HFF-Myc (cell line): ENCODE results near the gene NRCAM.
"Not testable (repeated sequence)": the region's sequence is repeated elsewhere in the genome, so short reads cannot be mapped to it uniquely, and the experiment has no call there.

Experiments used
- DNase-seq: peaks from one replicate; pipeline ENCODE4 v3.0.0-alpha.2; 2011; ENCODE audit warnings: low read depth; ENCODE audit errors: extremely low read depth
- H3K4me3 ChIP-seq: replicated peaks from 2 replicates; pipeline ENCODE4 v1.5.1; 2011; ENCODE audit warnings: low read depth, mild to moderate bottlenecking, control low read depth, low read length
- CTCF ChIP-seq: IDR thresholded peaks from 2 replicates; pipeline ENCODE4 v1.5.1; 2012; ENCODE audit warnings: mild to moderate bottlenecking, low read depth, low read length, control low read depth; ENCODE audit errors: missing control alignments

The NRCAM gene

GRCh38 chr7:108340856-108341411 is 115.3 kb downstream of the NRCAM start:
- H3K4me3 ChIP-seq, result no peak overlapping the region
- no peak for TF ChIP-seq CTCF
- no peak for DNase-seq

GRCh38 chr7:108340406-108340805 is 115.8 kb downstream of the NRCAM start:
- not testable (repeated sequence) for H3K4me3 ChIP-seq, DNase-seq

- DNase-seq, result no peak
- no peak overlapping the region for H3K4me3 ChIP-seq
- TF ChIP-seq CTCF, result no peak
Measured at GRCh38 chr7:108335269-108335918, 120.8 kb downstream of the NRCAM start.

- DNase-seq, result no peak
- no peak for TF ChIP-seq CTCF
Measured at GRCh38 chr7:108332937-108333336, 123.3 kb downstream of the NRCAM start.

GRCh38 chr7:108331971-108332370 is 124.3 kb downstream of the NRCAM start:
- TF ChIP-seq CTCF, result no peak
- no peak overlapping the region for H3K4me3 ChIP-seq
- no peak for DNase-seq

More at GRCh38 chr7:108332937-108333336, 123.3 kb downstream of the NRCAM start:
- H3K4me3 ChIP-seq, result no peak overlapping the region

- H3K4me3 ChIP-seq, result no peak overlapping the region
- no peak for TF ChIP-seq CTCF
- DNase-seq, result no peak
Measured at GRCh38 chr7:108330227-108330626, 126.0 kb downstream of the NRCAM start.

GRCh38 chr7:108329514-108329913 is 126.7 kb downstream of the NRCAM start:
- DNase-seq, result no peak
- no peak for TF ChIP-seq CTCF
- H3K4me3 ChIP-seq, result no peak overlapping the region
